Epithelial cell of proximal tubule (primary cell): ENCODE measurements around the gene SLC1A7. TPM values are rescaled to one million over a fixed set of nuclear protein-coding genes. Genes with fewer than 3 reads are reported as not detected.
A peak's percentile ranks its signal among the peaks of the same experiment; 100 is the strongest.

Experiments used
- DNase-seq: peaks from one replicate; pipeline ENCODE4 v3.0.0-alpha.2; 2011; ENCODE audit warnings: low read depth
- H3K4me3 ChIP-seq: 2 replicates; pipeline ENCODE4 v1.5.1; 2011; ENCODE audit warnings: low read depth, mild to moderate bottlenecking, low read length
- total RNA-seq: library from RNA; depleted of rRNA; stranded (reverse); fragments of >200 nt; gene quantifications from 2 replicates; pipeline ENCODE4 v1.2.3, GENCODE V29; 2015
- TF ChIP-seq, protein P1 (sequence below): conservative IDR thresholded peaks from 2 replicates; pipeline ENCODE4 v1.5.1; 2012; ENCODE audit warnings: low read depth, mild to moderate bottlenecking, low read length

SLC1A7 gene
- total RNA-seq, 1 donor from 2014 or later, result not detected

DNA sequence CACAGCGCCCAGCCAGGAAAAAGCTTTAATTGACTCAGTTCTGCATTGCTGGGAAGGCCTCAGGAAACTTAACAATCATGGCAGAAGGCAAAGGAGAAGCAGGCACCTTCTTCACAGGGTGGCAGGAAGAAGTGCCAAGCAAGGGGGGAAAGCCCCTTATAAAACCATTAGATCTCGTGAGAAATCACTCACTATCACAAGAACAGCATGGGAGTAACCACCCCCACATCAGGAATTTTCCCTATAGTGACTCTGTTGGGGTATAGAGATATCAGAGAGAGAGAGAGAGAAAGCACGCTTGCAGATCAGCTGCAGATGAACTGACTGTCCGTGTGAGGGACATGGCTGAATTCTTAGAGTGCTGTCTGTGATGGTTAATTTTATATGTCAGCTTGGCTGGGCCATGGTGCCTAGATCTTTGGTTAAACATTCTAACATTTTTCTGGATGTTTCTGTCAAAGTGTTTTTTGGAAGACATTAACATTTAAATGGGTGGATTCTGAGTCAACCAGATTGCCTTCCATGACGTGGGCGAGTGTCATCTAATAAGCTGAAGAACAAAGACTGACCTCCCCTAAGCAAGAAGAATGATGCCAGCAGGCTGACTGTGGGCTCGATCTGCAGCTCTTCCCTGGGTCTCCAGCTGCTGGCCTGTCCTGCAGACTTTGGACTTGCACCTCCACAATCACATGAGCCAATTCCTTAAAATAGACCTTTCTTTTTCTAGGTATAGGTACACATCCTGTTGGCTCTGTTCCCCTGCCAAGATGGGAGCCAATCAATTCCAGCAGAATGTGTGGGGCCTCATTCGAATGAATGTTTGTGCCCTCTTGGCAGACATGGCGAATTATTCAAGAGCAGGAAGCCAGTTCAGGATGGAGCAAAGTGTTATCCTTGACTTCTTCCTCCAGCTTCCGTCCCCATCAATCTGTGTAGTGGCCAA lies 32.8 kb upstream of the SLC1A7 start:
- no peak overlapping the region for H3K4me3 ChIP-seq
- TF ChIP-seq, protein P1, sequence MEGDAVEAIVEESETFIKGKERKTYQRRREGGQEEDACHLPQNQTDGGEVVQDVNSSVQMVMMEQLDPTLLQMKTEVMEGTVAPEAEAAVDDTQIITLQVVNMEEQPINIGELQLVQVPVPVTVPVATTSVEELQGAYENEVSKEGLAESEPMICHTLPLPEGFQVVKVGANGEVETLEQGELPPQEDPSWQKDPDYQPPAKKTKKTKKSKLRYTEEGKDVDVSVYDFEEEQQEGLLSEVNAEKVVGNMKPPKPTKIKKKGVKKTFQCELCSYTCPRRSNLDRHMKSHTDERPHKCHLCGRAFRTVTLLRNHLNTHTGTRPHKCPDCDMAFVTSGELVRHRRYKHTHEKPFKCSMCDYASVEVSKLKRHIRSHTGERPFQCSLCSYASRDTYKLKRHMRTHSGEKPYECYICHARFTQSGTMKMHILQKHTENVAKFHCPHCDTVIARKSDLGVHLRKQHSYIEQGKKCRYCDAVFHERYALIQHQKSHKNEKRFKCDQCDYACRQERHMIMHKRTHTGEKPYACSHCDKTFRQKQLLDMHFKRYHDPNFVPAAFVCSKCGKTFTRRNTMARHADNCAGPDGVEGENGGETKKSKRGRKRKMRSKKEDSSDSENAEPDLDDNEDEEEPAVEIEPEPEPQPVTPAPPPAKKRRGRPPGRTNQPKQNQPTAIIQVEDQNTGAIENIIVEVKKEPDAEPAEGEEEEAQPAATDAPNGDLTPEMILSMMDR, result no peak
- no peak for DNase-seq

DNA sequence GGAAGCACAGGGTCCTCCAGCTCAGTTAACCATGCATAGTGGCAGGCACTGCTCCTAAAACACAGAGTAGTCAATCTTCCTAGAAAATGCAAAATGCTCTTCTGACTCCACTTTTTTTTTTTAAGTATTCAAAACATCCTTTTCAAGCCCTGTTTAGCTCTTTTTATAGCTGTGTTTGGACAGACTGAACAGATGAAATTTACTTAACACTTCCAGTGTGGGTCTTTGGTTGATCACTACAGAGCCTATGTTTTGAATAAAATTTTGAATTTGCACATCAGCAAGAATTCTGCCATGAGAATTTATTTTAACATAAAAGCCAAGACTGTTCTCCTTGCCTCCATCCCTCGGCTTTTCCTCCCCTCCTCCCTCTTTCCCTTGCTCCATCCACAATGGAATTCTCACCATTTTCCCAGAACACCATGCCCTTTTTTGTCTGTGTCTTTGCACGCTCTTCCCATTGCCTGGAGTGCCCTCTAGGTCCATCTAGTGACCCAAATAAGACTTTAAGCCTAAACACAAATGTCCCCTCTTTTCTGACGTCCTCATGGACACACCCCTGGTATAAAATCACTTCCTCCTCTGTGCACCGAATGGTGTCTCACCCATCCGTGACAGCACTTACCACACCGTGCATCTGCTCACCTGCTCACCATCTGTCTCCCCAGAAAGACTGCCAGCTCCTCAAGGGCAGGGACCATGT lies 30.1 kb upstream of the SLC1A7 start:
- no peak for DNase-seq
- H3K4me3 ChIP-seq, result no peak overlapping the region
- TF ChIP-seq, protein P1, result peak; percentile 42

DNA sequence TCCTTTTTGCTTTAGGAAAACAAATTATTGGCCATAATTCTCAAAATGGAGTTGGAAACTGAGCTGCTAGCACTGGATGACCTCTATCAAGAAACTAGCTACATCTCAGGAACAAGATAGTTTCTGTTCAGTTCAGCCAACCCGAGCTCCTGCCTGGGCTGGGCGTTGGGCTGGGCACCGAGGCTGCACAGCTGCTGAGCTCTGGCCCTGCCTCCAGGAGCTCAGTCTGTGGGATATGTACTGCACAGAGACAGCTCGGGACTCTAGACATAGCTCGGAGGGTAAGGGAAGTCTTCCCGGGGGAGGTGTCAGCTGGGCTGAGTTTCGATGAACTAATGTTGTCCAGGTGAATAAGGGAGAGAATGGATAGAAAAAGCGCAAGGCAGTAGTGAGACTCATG lies 24.5 kb upstream of the SLC1A7 start:
- no peak overlapping the region for H3K4me3 ChIP-seq
- no peak for DNase-seq
- TF ChIP-seq, protein P1, result no peak

DNA sequence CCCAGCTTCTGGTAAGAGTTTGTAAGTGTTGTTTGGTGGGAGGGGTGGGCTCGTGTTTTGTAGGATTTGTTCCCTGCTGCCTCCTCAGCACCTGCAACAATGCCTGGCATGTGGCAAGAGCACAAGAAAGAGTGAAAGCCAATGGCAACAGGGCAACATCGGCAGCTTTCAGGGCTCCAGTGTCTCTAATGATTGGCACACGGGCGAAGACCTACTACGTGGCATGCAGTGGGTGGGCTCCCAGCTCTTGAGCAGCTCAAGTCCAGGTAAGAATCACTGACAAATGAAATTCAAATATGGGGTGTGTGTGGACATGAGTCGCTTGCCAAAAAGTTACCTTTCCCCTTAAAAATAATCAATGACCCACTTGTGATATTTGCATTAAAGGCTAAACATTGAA lies 23.9 kb upstream of the SLC1A7 start:
- H3K4me3 ChIP-seq, result no peak overlapping the region
- TF ChIP-seq, protein P1, result no peak
- no peak for DNase-seq

DNA sequence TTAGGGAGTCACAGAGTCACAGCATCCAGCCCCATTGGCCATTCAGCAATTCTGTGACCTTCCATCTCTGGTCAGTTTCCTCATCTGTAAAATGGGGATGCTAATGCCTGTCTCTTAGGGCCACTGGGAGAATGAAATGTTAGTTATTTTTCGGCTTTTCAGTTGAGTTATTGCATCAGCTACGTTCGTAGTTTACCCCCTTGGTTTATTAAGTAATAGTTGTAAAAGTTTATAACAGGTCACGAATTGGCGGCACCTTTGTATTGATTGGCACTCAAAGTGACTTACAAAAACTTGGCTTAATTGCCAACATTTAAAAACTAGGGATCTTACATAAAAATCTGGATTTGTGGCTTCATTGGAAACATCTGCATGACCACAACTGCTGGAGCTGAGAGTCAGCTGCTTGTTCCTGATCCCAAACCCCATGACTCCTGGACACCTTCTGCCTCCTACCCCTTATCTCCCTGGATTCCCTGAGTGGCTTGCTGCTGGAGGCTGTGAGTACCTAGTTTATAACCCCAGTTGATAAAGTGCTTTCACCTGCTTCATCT lies 23.0 kb upstream of the SLC1A7 start:
- no peak overlapping the region for H3K4me3 ChIP-seq
- no peak for DNase-seq
- TF ChIP-seq, protein P1, result no peak

DNA sequence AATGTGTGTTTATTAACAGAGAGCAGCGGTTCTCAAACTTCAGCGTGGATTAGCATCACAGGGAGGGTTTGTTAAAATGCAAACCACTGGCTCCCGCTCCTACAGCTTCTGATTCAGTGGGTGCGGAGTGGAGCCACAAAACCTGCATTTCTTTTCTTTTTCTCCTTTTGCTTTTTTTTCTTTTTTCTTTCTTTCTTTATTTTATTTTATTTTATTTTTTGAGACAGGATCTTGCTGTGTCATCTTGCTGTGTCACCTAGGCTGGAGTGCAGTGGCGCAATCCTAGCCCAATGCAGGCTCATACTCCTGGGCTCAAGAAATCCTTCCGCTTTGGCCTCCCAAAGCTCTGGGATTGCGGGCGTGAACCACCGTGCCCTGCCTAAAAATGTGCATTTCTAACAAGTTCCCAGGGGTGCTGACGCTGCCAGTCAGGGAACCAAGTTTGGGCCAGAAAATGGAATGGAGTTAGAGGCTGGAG lies 20.9 kb upstream of the SLC1A7 start:
- DNase-seq, result no peak
- TF ChIP-seq, protein P1, result no peak

More for the DNA sequence above, 20.9 kb upstream of the SLC1A7 start:
- no peak overlapping the region for H3K4me3 ChIP-seq
